Mesenchymal stem cell (in vitro differentiated cells and primary cell): ENCODE results near the gene ARHGAP4.

Source experiments
- DNase-seq: peaks from one replicate; pipeline ENCODE4 v3.0.0-alpha.2; 2013
- H2AFZ ChIP-seq: one replicate; pipeline ENCODE4 v1.6.1; 2013; ENCODE audit warnings: low read depth, mild to moderate bottlenecking, control low read depth, inconsistent platforms, low read length, moderate library complexity
- H2AK5ac ChIP-seq: 2 replicates; pipeline ENCODE4 v1.6.1; 2013; ENCODE audit warnings: low read length, moderate library complexity, mild to moderate bottlenecking, inconsistent platforms; ENCODE audit not compliant: severe bottlenecking
- H2BK120ac ChIP-seq: one replicate; pipeline ENCODE4 v1.6.1; 2013; ENCODE audit warnings: low read depth, mild to moderate bottlenecking, inconsistent platforms, low read length, moderate library complexity
- H2BK12ac ChIP-seq, 2 experiments: one replicate each; pipeline ENCODE4 v1.6.1; 2013; ENCODE audit warnings: inconsistent platforms in 2 of 2, low read length in 2 of 2, mild to moderate bottlenecking in 2 of 2, moderate library complexity in 2 of 2, control low read depth in 1 of 2
- H2BK15ac ChIP-seq: one replicate; pipeline ENCODE4 v1.6.1; 2013; ENCODE audit warnings: mild to moderate bottlenecking, low read depth, inconsistent platforms; ENCODE audit not compliant: poor library complexity, severe bottlenecking
- H2BK5ac ChIP-seq: 2 replicates; pipeline ENCODE4 v1.6.1; 2013; ENCODE audit warnings: low read depth, mild to moderate bottlenecking, low read length, control low read depth, inconsistent platforms; ENCODE audit not compliant: poor library complexity, severe bottlenecking
- H3K14ac ChIP-seq, 2 experiments: one replicate each; pipeline ENCODE4 v1.6.1; 2013; ENCODE audit warnings: inconsistent platforms in 2 of 2, low read length in 2 of 2, control low read depth in 1 of 2, mild to moderate bottlenecking in 1 of 2, moderate library complexity in 1 of 2
- H3K18ac ChIP-seq, 2 experiments: one replicate each; pipeline ENCODE4 v1.6.1; 2013; ENCODE audit warnings: inconsistent platforms in 2 of 2, low read length in 2 of 2, control low read depth in 1 of 2, low read depth in 1 of 2, mild to moderate bottlenecking in 1 of 2
- H3K23ac ChIP-seq, 2 experiments: one replicate each; pipeline ENCODE4 v1.6.1; 2013; ENCODE audit warnings: inconsistent platforms in 2 of 2, low read length in 2 of 2, mild to moderate bottlenecking in 2 of 2, moderate library complexity in 2 of 2, control low read depth in 1 of 2
- H3K27ac ChIP-seq: 2 replicates; pipeline ENCODE4 v1.5.1; 2013; ENCODE audit warnings: mild to moderate bottlenecking, moderate library complexity, low read length, control low read depth, inconsistent platforms; ENCODE audit not compliant: poor library complexity, severe bottlenecking
- H3K27me3 ChIP-seq, 2 experiments: 2 replicates each; pipeline versions ENCODE4 v1.6.1 to v1.7.0; 2013; ENCODE audit warnings: low read length in 2 of 2, mild to moderate bottlenecking in 2 of 2, moderate library complexity in 2 of 2, control low read depth in 1 of 2, inconsistent platforms in 1 of 2; ENCODE audit not compliant: control insufficient read depth in 1 of 2, insufficient read depth in 1 of 2
- H3K36me3 ChIP-seq, 2 experiments: 2 replicates each; pipeline versions ENCODE4 v1.6.1 to v1.7.0; 2013; ENCODE audit warnings: low read length in 2 of 2, control low read depth in 1 of 2, inconsistent platforms in 1 of 2, low read depth in 1 of 2, mild to moderate bottlenecking in 1 of 2; ENCODE audit not compliant: insufficient read depth in 2 of 2, control insufficient read depth in 1 of 2
- H3K4ac ChIP-seq, 2 experiments: one replicate each; pipeline ENCODE4 v1.6.1; 2013; ENCODE audit warnings: inconsistent platforms in 2 of 2, low read length in 2 of 2, mild to moderate bottlenecking in 2 of 2, moderate library complexity in 2 of 2, control low read depth in 1 of 2, low read depth in 1 of 2
- H3K4me1 ChIP-seq: 2 replicates; pipeline ENCODE4 v1.6.1; 2013; ENCODE audit warnings: low read depth, low read length, control low read depth; ENCODE audit not compliant: control insufficient read depth, insufficient read depth
- H3K4me2 ChIP-seq: 2 replicates; pipeline ENCODE4 v1.6.1; 2013; ENCODE audit warnings: low read length, mild to moderate bottlenecking, inconsistent platforms; ENCODE audit not compliant: poor library complexity, severe bottlenecking
- H3K4me3 ChIP-seq, 2 experiments: 2 replicates each; pipeline versions ENCODE4 v1.5.1 to v1.7.0; 2013; ENCODE audit warnings: low read length in 2 of 2, mild to moderate bottlenecking in 2 of 2, control low read depth in 1 of 2, low read depth in 1 of 2; ENCODE audit not compliant: insufficient read depth in 1 of 2
- H3K79me1 ChIP-seq: replicated peaks from 2 replicates; pipeline ENCODE4 v1.6.1; 2013; ENCODE audit warnings: mild to moderate bottlenecking, control low read depth, low read length, inconsistent platforms; ENCODE audit not compliant: poor library complexity, severe bottlenecking
- H3K9ac ChIP-seq: 2 replicates; pipeline ENCODE4 v1.7.0; 2013; ENCODE audit warnings: mild to moderate bottlenecking, low read length, moderate library complexity
- H3K9me3 ChIP-seq: 2 replicates; pipeline ENCODE4 v1.7.0; 2013; ENCODE audit warnings: mild to moderate bottlenecking, low read length; ENCODE audit not compliant: control insufficient read depth
- H4K8ac ChIP-seq: one replicate; pipeline ENCODE4 v1.6.1; 2013; ENCODE audit warnings: inconsistent platforms, mild to moderate bottlenecking, low read length, moderate library complexity
- H4K91ac ChIP-seq: one replicate; pipeline ENCODE4 v1.6.1; 2013; ENCODE audit warnings: mild to moderate bottlenecking, low read length, inconsistent platforms
- WGBS: methylation state at CpG from one replicate; pipeline ENCODE4 v1.1.7; 2013; ENCODE audit warnings: mixed read lengths; 5-methylcytosine and 5-hydroxymethylcytosine counted together

Gene ARHGAP4

DNA sequence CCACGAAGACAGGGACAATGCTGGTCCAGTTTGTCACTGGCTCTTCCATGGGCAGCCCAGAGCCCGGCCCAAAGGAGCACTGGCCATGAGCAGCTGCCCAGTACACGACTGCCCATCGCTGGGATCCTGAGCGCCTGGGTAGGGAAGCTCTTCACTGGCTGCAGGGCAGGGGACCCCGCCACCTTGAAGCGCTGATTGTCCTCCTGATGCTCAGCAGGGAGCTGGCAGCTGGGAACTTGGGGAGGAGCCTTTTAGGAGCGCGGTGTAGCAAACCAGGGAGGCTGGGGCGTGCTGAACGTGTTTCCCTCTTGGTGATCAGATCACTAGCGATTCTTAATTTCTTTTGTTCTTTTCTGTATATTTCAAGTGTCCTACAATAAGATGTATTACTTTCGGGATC is 41.9 kb downstream of the ARHGAP4 start:
- H2BK120ac ChIP-seq, result no peak overlapping the region
- H3K4me2 ChIP-seq, result no peak overlapping the region
- peaks cover 0 to 88% of the 10 kb centered on the region in 2 experiments for H3K27me3 ChIP-seq
- peaks cover 0 to 19% of the 10 kb centered on the region in 2 experiments for H3K36me3 ChIP-seq
- H2AFZ ChIP-seq, result no peak overlapping the region
- no peak overlapping the region for H4K8ac ChIP-seq
- no peaks in the 10 kb centered on the region for H3K9me3 ChIP-seq
- no peak overlapping the region for H3K9ac ChIP-seq
- WGBS, result 81% methylated on average over 9 of the region's 13 CpGs
- H2BK5ac ChIP-seq, result no peak overlapping the region
- peak overlapping the region in 1 of 2 experiments; percentile 48 for H3K18ac ChIP-seq
- H3K27ac ChIP-seq, result no peak overlapping the region
- no peak overlapping the region for H4K91ac ChIP-seq
- DNase-seq, result no peak
- H3K4ac ChIP-seq, result no peak overlapping the region
- peak overlapping the region in 1 of 2 experiments; percentile 11 for H2BK12ac ChIP-seq
- H3K4me1 ChIP-seq, result peaks cover 65% of the 10 kb centered on the region
- no peak overlapping the region for H2AK5ac ChIP-seq
- H3K23ac ChIP-seq, result no peak overlapping the region
- H3K14ac ChIP-seq, result no peak overlapping the region
- H2BK15ac ChIP-seq, result peak overlapping the region; percentile 48
- H3K79me1 ChIP-seq, result peaks cover 3% of the 10 kb centered on the region
- no peak overlapping the region for H3K4me3 ChIP-seq

- Histone ChIP-seq H2BK5ac (no peak overlapping the region), H4K91ac (peak overlapping the region; percentile 34), H3K27me3 (peaks cover 0 to 91% of the 10 kb centered on the region in 2 experiments), H3K27ac (peak overlapping the region; percentile 32), H3K4ac (peak overlapping the region in 1 of 2 experiments; percentile 16), H3K4me2 (peak overlapping the region; percentile 13), H3K4me1 (peaks cover 73% of the 10 kb centered on the region), H2AK5ac (no peak overlapping the region), H2AFZ (no peak overlapping the region), H3K36me3 (peaks cover 0 to 19% of the 10 kb centered on the region in 2 experiments), H4K8ac (no peak overlapping the region), H3K23ac (no peak overlapping the region), H3K18ac (peak overlapping the region in 1 of 2 experiments; percentile 57), H2BK120ac (no peak overlapping the region), H3K14ac (no peak overlapping the region), H3K79me1 (peaks cover 3% of the 10 kb centered on the region), H2BK15ac (peak overlapping the region; percentile 15), H3K9ac (no peak overlapping the region), H3K9me3 (no peaks in the 10 kb centered on the region), H2BK12ac (no peak overlapping the region), H3K4me3 (no peak overlapping the region)
- 56% methylated on average over 9 of the region's 13 CpGs for WGBS
- no peak for DNase-seq
Measured at GRCh38 chrX:153883163-153883843, 42.8 kb downstream of the ARHGAP4 start.

GRCh38 chrX:153882557-153882956 is 43.5 kb downstream of the ARHGAP4 start:
- H3K4me3 ChIP-seq, result no peak overlapping the region
- no peak overlapping the region for H2BK12ac ChIP-seq
- H3K18ac ChIP-seq, result peak overlapping the region; percentile 14 to 70
- WGBS, result 39% methylated on average over 5 of the region's 7 CpGs
- no peak for DNase-seq
- H3K4ac ChIP-seq, result peak overlapping the region in 1 of 2 experiments; percentile 49
- H3K23ac ChIP-seq, result peak overlapping the region in 1 of 2 experiments; percentile 24
- H3K9me3 ChIP-seq, result no peaks in the 10 kb centered on the region
- H3K27ac ChIP-seq, result peak overlapping the region; percentile 57
- peaks cover 0 to 19% of the 10 kb centered on the region in 2 experiments for H3K36me3 ChIP-seq
- H2BK15ac ChIP-seq, result no peak overlapping the region
- no peak overlapping the region for H2BK120ac ChIP-seq
- no peak overlapping the region for H3K9ac ChIP-seq
- no peak overlapping the region for H4K91ac ChIP-seq
- H3K4me1 ChIP-seq, result peaks cover 76% of the 10 kb centered on the region
- no peak overlapping the region for H2AFZ ChIP-seq
- peaks cover 3% of the 10 kb centered on the region for H3K79me1 ChIP-seq
- peaks cover 0 to 91% of the 10 kb centered on the region in 2 experiments for H3K27me3 ChIP-seq
- peak overlapping the region in 1 of 2 experiments; percentile 20 for H3K14ac ChIP-seq
- no peak overlapping the region for H3K4me2 ChIP-seq
- no peak overlapping the region for H2AK5ac ChIP-seq
- no peak overlapping the region for H2BK5ac ChIP-seq
- H4K8ac ChIP-seq, result no peak overlapping the region

GRCh38 chrX:153882086-153882498 is 44.0 kb downstream of the ARHGAP4 start:
- Histone ChIP-seq H2BK5ac (no peak overlapping the region), H3K27ac (peak overlapping the region; percentile 74), H3K79me1 (peaks cover 3% of the 10 kb centered on the region), H3K36me3 (peaks cover 0 to 19% of the 10 kb centered on the region in 2 experiments), H3K4ac (no peak overlapping the region), H2BK12ac (no peak overlapping the region), H3K18ac (peak overlapping the region in 1 of 2 experiments; percentile 70), H3K14ac (peak overlapping the region in 1 of 2 experiments; percentile 55), H3K9ac (no peak overlapping the region), H2AFZ (no peak overlapping the region), H3K4me2 (no peak overlapping the region), H3K23ac (no peak overlapping the region), H3K9me3 (no peaks in the 10 kb centered on the region), H2BK15ac (peak overlapping the region; percentile 80), H2AK5ac (no peak overlapping the region), H4K91ac (no peak overlapping the region), H2BK120ac (no peak overlapping the region), H3K4me3 (no peak overlapping the region), H3K4me1 (peaks cover 73% of the 10 kb centered on the region), H4K8ac (no peak overlapping the region), H3K27me3 (peaks cover 0 to 88% of the 10 kb centered on the region in 2 experiments)
- 0% methylated on average over 4 of the region's 8 CpGs for WGBS
- peak; percentile 51 for DNase-seq
